GM19099 (cell line): Measurements from ENCODE around the gene TNRC6B.

ENCODE experiments used
- POLR2A ChIP-seq: IDR thresholded peaks from 3 replicates; pipeline ENCODE4 v1.6.1; 2011; ENCODE audit warnings: low read depth; ENCODE audit not compliant: insufficient read length; ENCODE audit errors: extremely low read depth

The TNRC6B gene

GRCh38 chr22:40364431-40364830 is 186.7 kb downstream of the TNRC6B start:
- TF ChIP-seq POLR2A, result no peak

GRCh38 chr22:40366068-40366467 is 188.3 kb downstream of the TNRC6B start:
- no peak for TF ChIP-seq POLR2A

- no peak for TF ChIP-seq POLR2A
Observed at GRCh38 chr22:40367342-40367741, 189.6 kb downstream of the TNRC6B start.

DNA sequence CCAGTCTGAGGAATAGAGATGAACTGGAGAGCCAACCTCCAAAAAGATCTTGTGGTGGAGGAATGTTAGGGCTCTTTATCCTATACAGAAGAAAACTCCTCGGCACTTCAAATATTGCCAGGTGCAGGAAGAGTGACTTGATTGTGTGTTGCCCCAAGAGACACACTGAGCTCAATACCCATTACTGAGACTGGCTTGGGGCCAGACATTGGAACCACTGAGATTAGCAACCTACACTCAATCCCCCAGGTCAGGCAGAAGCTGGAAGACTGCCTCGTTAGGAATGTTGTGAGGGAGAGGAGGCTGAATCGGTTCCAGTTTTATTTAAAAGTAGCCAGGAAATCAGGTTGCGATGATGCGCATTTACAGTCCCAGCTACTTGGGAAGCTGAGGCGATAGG is 190.3 kb downstream of the TNRC6B start:
- no peak for TF ChIP-seq POLR2A

GRCh38 chr22:40368836-40369235 is 191.1 kb downstream of the TNRC6B start:
- no peak for TF ChIP-seq POLR2A

DNA sequence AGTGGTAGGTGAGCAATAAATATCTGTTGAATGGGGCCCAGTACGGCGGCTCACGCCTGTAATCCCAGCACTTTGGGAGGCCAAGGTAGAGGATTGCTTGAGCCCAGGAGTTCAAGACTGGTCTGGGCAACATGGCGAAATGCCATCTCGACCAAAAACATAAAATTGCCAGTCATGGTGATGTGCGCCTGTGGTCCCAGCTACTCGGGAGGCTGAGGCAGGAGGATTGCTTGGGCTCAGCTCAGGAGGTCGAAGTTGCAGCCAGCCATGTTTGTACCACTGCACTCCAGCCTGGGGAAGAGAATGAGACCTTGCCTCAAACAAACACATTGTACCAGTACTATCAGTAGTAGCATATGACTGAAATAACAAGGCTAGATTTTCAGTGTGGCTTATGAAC is 196.8 kb downstream of the TNRC6B start:
- TF ChIP-seq POLR2A, result no peak

DNA sequence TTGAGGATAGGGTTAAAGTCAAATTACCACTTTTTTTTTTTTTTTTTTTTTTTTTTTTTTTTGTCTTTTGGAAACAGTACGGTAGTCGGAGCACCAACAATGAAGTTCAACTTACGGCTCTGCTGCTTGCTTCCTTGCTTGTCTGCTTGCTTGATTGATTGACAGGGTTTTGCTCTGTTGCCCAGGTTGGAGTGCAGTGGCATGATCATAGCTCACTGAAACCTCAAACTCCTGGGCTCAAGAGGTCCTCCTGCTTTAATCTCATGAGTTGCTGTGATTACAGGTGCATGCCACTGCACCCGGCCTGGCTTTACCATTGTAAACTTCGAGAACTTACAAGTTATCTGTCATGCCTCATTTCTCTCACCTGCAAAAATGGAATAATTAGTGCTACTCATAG is 198.4 kb downstream of the TNRC6B start:
- no peak for TF ChIP-seq POLR2A

GRCh38 chr22:40377931-40378330 is 200.2 kb downstream of the TNRC6B start:
- no peak for TF ChIP-seq POLR2A

DNA sequence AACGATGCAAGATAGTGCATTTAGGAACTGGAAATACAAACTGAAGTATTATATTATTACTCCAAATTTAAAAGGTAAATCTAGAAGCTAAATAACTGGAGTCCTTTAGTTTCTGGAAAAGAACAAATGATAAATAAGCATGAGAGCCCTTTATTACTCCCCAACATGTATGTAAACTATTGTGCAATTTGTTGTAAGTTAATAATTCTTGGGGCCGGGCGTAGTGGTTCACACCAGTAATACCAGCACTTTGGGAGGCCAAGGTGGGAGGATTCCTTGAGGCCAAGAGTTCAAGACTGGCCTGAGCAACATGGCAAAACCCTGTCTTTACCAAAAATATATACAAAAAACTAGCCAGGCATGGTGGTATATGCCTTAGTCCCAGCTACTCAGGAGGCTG is 203.7 kb downstream of the TNRC6B start:
- TF ChIP-seq POLR2A, result no peak

DNA sequence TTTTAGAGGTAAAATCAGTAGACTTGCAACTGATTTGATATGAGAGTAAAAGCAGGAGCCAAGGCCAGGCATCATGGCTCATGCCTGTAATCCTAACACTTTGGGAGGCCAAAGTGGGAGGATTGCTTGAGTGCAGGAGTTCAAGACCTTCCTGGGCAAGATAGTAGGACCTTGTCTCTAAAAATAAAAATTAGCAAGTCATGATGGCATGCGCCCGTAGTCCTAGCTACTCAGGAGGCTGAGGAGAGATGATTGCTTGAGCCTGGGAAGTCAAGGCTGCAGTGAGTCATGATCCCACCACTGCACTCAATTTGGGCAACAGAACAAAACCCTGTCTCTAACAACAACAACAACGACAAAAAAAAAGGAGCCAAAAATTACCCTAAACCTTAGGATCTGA is 206.2 kb downstream of the TNRC6B start:
- no peak for TF ChIP-seq POLR2A

- TF ChIP-seq POLR2A, result no peak
Observed at GRCh38 chr22:40385036-40385782, 207.5 kb downstream of the TNRC6B start.
